WTC11 (cell line): Measurements from ENCODE around the gene KCNK7.

ENCODE experiments used
- CTCF ChIP-seq: fragments of 200-600 bp; IDR thresholded peaks from 2 replicates; pipeline ENCODE4 v1.8.0; 2022; ENCODE audit warnings: antibody characterized with exemption
- HMGXB4 ChIP-seq: sonication (generic); formaldehyde crosslinking; IDR thresholded peaks from 2 replicates; pipeline ENCODE4 v1.8.1; 2023; ENCODE audit warnings: mild to moderate bottlenecking, moderate library complexity, missing genetic modification reagents

- no peak for TF ChIP-seq CTCF
- TF ChIP-seq HMGXB4 (CRISPR knock-in tag), result no peak
Observed at GRCh38 chr11:65637032-65637557, 41.5 kb upstream of the KCNK7 start.
